ENCODE data around the gene SNAP29. TPM values are rescaled to one million over a fixed set of nuclear protein-coding genes. Genes with fewer than 3 reads are reported as not detected.

SNAP29 gene
- total RNA-seq, 4 donors from 2014 or later, result 13.2 to 21.5 (median 18.3) TPM

DNA sequence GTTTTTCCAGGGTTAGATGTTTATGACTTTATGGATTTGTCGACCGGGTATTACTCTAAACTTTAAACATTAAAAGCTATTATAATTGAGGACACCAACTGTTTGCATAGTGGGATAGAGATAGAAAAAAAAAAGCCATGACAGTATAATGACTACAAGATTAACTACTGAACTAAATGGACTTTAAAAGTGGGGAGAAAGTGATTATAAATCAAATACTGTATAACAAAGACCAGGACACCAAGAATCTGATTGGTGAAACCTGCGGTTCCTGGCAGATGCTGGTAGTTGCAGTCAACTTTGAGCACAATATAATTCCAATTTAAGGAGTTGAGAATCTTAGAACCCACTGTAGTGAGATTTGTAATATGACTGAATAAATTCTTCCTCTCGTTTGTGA lies 60.9 kb downstream of the SNAP29 start:
- Histone ChIP-seq H3K4me1 (peaks cover 0 to 47% (median 0%) of the 10 kb centered on the region in 4 donors), H3K36me3 (no peaks in the 10 kb centered on the region), H3K27me3 (no peaks in the 10 kb centered on the region), H3K9me3 (no peaks in the 10 kb centered on the region), H3K27ac (peak overlapping the region in 2 of 4 donors; percentile 47 to 74), H3K4me3 (peak overlapping the region; percentile 7 to 97 (median 64))
- DNase-seq, result no peak
- TF ChIP-seq, protein P1, sequence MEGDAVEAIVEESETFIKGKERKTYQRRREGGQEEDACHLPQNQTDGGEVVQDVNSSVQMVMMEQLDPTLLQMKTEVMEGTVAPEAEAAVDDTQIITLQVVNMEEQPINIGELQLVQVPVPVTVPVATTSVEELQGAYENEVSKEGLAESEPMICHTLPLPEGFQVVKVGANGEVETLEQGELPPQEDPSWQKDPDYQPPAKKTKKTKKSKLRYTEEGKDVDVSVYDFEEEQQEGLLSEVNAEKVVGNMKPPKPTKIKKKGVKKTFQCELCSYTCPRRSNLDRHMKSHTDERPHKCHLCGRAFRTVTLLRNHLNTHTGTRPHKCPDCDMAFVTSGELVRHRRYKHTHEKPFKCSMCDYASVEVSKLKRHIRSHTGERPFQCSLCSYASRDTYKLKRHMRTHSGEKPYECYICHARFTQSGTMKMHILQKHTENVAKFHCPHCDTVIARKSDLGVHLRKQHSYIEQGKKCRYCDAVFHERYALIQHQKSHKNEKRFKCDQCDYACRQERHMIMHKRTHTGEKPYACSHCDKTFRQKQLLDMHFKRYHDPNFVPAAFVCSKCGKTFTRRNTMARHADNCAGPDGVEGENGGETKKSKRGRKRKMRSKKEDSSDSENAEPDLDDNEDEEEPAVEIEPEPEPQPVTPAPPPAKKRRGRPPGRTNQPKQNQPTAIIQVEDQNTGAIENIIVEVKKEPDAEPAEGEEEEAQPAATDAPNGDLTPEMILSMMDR (IDR thresholded peaks at IDR 0.05), result no peak
- TF ChIP-seq POLR2A (IDR thresholded peaks at IDR 0.05), result no peak

- Histone ChIP-seq H3K4me3 (peak overlapping the region in 3 of 4 donors; percentile 35 to 97 (median 93)), H3K27ac (peak overlapping the region in 3 of 4 donors; percentile 4 to 74 (median 47)), H3K27me3 (no peaks in the 10 kb centered on the region), H3K36me3 (no peaks in the 10 kb centered on the region), H3K4me1 (peaks cover 0 to 47% (median 0%) of the 10 kb centered on the region in 4 donors), H3K9me3 (no peaks in the 10 kb centered on the region)
- DNase-seq, result no peak
- TF ChIP-seq, protein P1 (IDR thresholded peaks at IDR 0.05), result no peak
- no peak for TF ChIP-seq POLR2A (IDR thresholded peaks at IDR 0.05)
Measured at GRCh38 chr22:20920881-20921203, 62.0 kb downstream of the SNAP29 start.

GRCh38 chr22:20922141-20922751 lies 63.4 kb downstream of the SNAP29 start:
- Histone ChIP-seq H3K27me3 (no peaks in the 10 kb centered on the region), H3K4me1 (peaks cover 0 to 46% (median 2%) of the 10 kb centered on the region in 4 donors), H3K9me3 (no peaks in the 10 kb centered on the region), H3K27ac (no peak overlapping the region), H3K36me3 (no peaks in the 10 kb centered on the region), H3K4me3 (no peak overlapping the region)
- no peak for TF ChIP-seq POLR2A (IDR thresholded peaks at IDR 0.05)
- TF ChIP-seq, protein P1 (IDR thresholded peaks at IDR 0.05), result no peak
- no peak for DNase-seq

DNA sequence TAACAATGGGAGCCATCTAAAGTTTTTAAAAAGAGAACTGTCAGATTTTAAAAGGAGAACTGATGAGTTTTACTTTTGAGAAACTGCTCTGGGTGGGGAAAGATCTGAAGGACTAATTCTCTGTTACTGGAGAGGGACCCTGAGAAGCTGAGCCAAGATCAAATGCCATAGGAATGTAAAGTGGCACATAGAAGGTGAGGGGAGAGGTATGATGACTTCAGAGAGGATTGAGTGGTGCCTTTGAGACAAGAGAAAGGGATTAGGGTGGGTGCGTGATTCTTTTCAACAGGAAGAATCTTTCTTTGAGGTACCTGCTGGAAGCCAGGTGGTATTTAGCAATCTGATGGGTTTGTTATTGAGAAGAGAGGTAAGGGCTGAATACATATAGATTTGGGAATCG lies 67.4 kb downstream of the SNAP29 start:
- no peak for DNase-seq
- Histone ChIP-seq H3K27me3 (no peaks in the 10 kb centered on the region), H3K27ac (no peak overlapping the region), H3K4me1 (peaks cover 0 to 42% (median 2%) of the 10 kb centered on the region in 4 donors), H3K4me3 (no peak overlapping the region), H3K36me3 (no peaks in the 10 kb centered on the region), H3K9me3 (no peaks in the 10 kb centered on the region)
- TF ChIP-seq, protein P1 (IDR thresholded peaks at IDR 0.05), result no peak
- no peak for TF ChIP-seq POLR2A (IDR thresholded peaks at IDR 0.05)

GRCh38 chr22:20927940-20928572 lies 69.2 kb downstream of the SNAP29 start:
- Histone ChIP-seq H3K27ac (no peak overlapping the region), H3K27me3 (no peaks in the 10 kb centered on the region), H3K36me3 (no peaks in the 10 kb centered on the region), H3K4me3 (no peak overlapping the region), H3K4me1 (peaks cover 0 to 35% (median 2%) of the 10 kb centered on the region in 4 donors), H3K9me3 (no peaks in the 10 kb centered on the region)
- peak in 1 of 3 donors; percentile 14 for DNase-seq
- no peak for TF ChIP-seq POLR2A (IDR thresholded peaks at IDR 0.05)

- Histone ChIP-seq H3K36me3 (peaks cover 0 to 2% (median 0%) of the 10 kb centered on the region in 3 donors), H3K4me3 (no peak overlapping the region), H3K4me1 (peaks cover 0 to 31% (median 2%) of the 10 kb centered on the region in 4 donors), H3K9me3 (no peaks in the 10 kb centered on the region), H3K27me3 (no peaks in the 10 kb centered on the region), H3K27ac (no peak overlapping the region)
- DNase-seq, result peak in 1 of 3 donors; percentile 31
- TF ChIP-seq, protein P1 (IDR thresholded peaks at IDR 0.05), result no peak
- no peak for TF ChIP-seq POLR2A (IDR thresholded peaks at IDR 0.05)
Measured at GRCh38 chr22:20928573-20928967, 69.8 kb downstream of the SNAP29 start.
